GM21528 (cell line): ENCODE results near the gene RCOR3.

Experiments used
- ATAC-seq: cut with Tn5 transposase; IDR thresholded peaks from one replicate; pipeline ENCODE4 v1.9.1; 2021; ENCODE audit warnings: mild to moderate bottlenecking, moderate library complexity; ENCODE audit not compliant: unreplicated experiment, low FRiP score

Gene RCOR3

GRCh38 chr1:211323156-211324063 lies 64.2 kb downstream of the RCOR3 start:
- ATAC-seq = no peak

- no peak for ATAC-seq
Observed at GRCh38 chr1:211324992-211325775, 66.0 kb downstream of the RCOR3 start.

GRCh38 chr1:211326140-211326527 lies 67.0 kb downstream of the RCOR3 start:
- no peak for ATAC-seq

GRCh38 chr1:211326528-211327345 lies 67.6 kb downstream of the RCOR3 start, which contains the start of gene TRAF5:
TRAF5 (plus strand) TSS chr1:211326833; CDS start chr1:211353240, 26,407 bp downstream.
- peak; percentile 33 for ATAC-seq

- ATAC-seq = peak; percentile 37
Observed at GRCh38 chr1:211327346-211327921, 68.3 kb downstream of the RCOR3 start.

GRCh38 chr1:211328084-211328694 lies 69.0 kb downstream of the RCOR3 start:
- ATAC-seq = no peak

- ATAC-seq = no peak
Observed at GRCh38 chr1:211328866-211329475, 69.8 kb downstream of the RCOR3 start.

- ATAC-seq = peak; percentile 54
Observed at GRCh38 chr1:211329764-211330201, 70.6 kb downstream of the RCOR3 start.

- ATAC-seq = no peak
Observed at GRCh38 chr1:211330282-211330936, 71.2 kb downstream of the RCOR3 start.

GRCh38 chr1:211331011-211331709 lies 72.0 kb downstream of the RCOR3 start:
- no peak for ATAC-seq

- no peak for ATAC-seq
Observed at GRCh38 chr1:211332036-211332616, 73.0 kb downstream of the RCOR3 start.

GRCh38 chr1:211332830-211333229 lies 73.7 kb downstream of the RCOR3 start:
- ATAC-seq = no peak

GRCh38 chr1:211333906-211334305 lies 74.7 kb downstream of the RCOR3 start:
- ATAC-seq = no peak

GRCh38 chr1:211334986-211335385 lies 75.8 kb downstream of the RCOR3 start:
- ATAC-seq = no peak

- ATAC-seq = peak; percentile 94
Observed at GRCh38 chr1:211335522-211336157, 76.5 kb downstream of the RCOR3 start.

GRCh38 chr1:211336161-211336560 lies 77.0 kb downstream of the RCOR3 start:
- peak; percentile 15 for ATAC-seq

- ATAC-seq = no peak
Observed at GRCh38 chr1:211336775-211337174, 77.6 kb downstream of the RCOR3 start.
